HepG2 (cell line): Measurements from ENCODE around the gene CHRNB1. TPM values are rescaled to one million over a fixed set of nuclear protein-coding genes. Genes with fewer than 3 reads are reported as not detected.

Experiments used
- CBX2 ChIP-seq, 2 experiments: fragments of 200-600 bp in 1 of 2; sonication (generic); formaldehyde crosslinking in 1 of 2; IDR thresholded peaks; 2 replicates each; pipeline versions ENCODE4 v1.7.0 to v1.8.1; 2018 to 2022; ENCODE audit warnings: low read depth in 2 of 2, low read length in 1 of 2, mild to moderate bottlenecking in 1 of 2, missing genetic modification reagents in 1 of 2
- CCDC6 ChIP-seq: sonication (generic); formaldehyde crosslinking; IDR thresholded peaks from 2 replicates; pipeline ENCODE4 v1.8.1; 2022; ENCODE audit warnings: mild to moderate bottlenecking, missing genetic modification reagents, moderate library complexity
- CHD2 ChIP-seq: IDR thresholded peaks from 2 replicates; pipeline ENCODE4 v1.6.1; 2011; ENCODE audit warnings: low read depth, low read length, improper control_type of control experiment
- DDIT3 ChIP-seq: sonication (generic); formaldehyde crosslinking; IDR thresholded peaks from 2 replicates; pipeline ENCODE4 v1.4.0; 2020; ENCODE audit warnings: mild to moderate bottlenecking, missing genetic modification reagents
- FOXP1 ChIP-seq, 2 experiments: fragments of 450-650 bp in 1 of 2; IDR thresholded peaks; 2 replicates each; pipeline ENCODE4 v1.6.1; 2017 to 2018; ENCODE audit warnings: antibody characterized with exemption in 1 of 2
- GABPA ChIP-seq, 2 experiments: IDR thresholded peaks; 2 replicates each; pipeline ENCODE4 v1.6.1; 2011 to 2016; ENCODE audit warnings: low read depth in 2 of 2, low read length in 1 of 2, missing biosample characterization in 1 of 2, missing genetic modification characterization in 1 of 2
- GABPB1 ChIP-seq: IDR thresholded peaks from 2 replicates; pipeline ENCODE4 v1.6.1; 2016; ENCODE audit warnings: mild to moderate bottlenecking, missing genetic modification reagents, moderate library complexity, missing compliant biosample characterization
- GMEB2 ChIP-seq: IDR thresholded peaks from 2 replicates; pipeline ENCODE4 v1.6.1; 2016; ENCODE audit warnings: missing biosample characterization, missing genetic modification reagents, low read depth
- KMT2A ChIP-seq: sonication (generic); formaldehyde crosslinking; IDR thresholded peaks from 2 replicates; pipeline ENCODE4 v1.4.0; 2020; ENCODE audit warnings: missing genetic modification reagents
- MAFF ChIP-seq: IDR thresholded peaks from 2 replicates; pipeline ENCODE4 v1.6.1; 2011; ENCODE audit warnings: low read depth, low read length, improper control_type of control experiment
- MNT ChIP-seq: fragments of 450-650 bp; IDR thresholded peaks from 2 replicates; pipeline ENCODE4 v1.6.1; 2016
- POLR2AphosphoS2 ChIP-seq: IDR thresholded peaks from 2 replicates; pipeline ENCODE4 v1.6.1; 2011; ENCODE audit warnings: low read depth, low read length, improper control_type of control experiment
- RFX5 ChIP-seq: IDR thresholded peaks from 2 replicates; pipeline ENCODE4 v1.6.1; 2011; ENCODE audit warnings: low read depth, low read length, improper control_type of control experiment
- SAP130 ChIP-seq: IDR thresholded peaks from 2 replicates; pipeline ENCODE4 v1.6.1; 2016; ENCODE audit warnings: low read depth
- SMC3 ChIP-seq: IDR thresholded peaks from 2 replicates; pipeline ENCODE4 v1.6.1; 2011; ENCODE audit warnings: low read length, improper control_type of control experiment
- SUZ12 ChIP-seq: fragments of 150-350 bp; IDR thresholded peaks from 2 replicates; pipeline ENCODE4 v1.6.1; 2014; ENCODE audit warnings: low read depth, low read length
- TBX2 ChIP-seq: sonication (generic); formaldehyde crosslinking; IDR thresholded peaks from 2 replicates; pipeline ENCODE4 v1.5.0; 2020; ENCODE audit warnings: missing genetic modification reagents, mild to moderate bottlenecking, borderline replicate concordance
- THAP7 ChIP-seq: sonication (generic); formaldehyde crosslinking; IDR thresholded peaks from 2 replicates; pipeline ENCODE4 v1.8.1; 2023; ENCODE audit warnings: mild to moderate bottlenecking, missing genetic modification reagents
- THAP8 ChIP-seq: sonication (generic); formaldehyde crosslinking; IDR thresholded peaks from 2 replicates; pipeline ENCODE4 v1.5.1; 2020; ENCODE audit warnings: missing genetic modification reagents, mild to moderate bottlenecking, borderline replicate concordance
- YEATS4 ChIP-seq: sonication (generic); formaldehyde crosslinking; IDR thresholded peaks from 2 replicates; pipeline ENCODE4 v1.4.0; 2020; ENCODE audit warnings: missing genetic modification reagents, borderline replicate concordance
- ZMAT3 ChIP-seq: sonication (generic); formaldehyde crosslinking; conservative IDR thresholded peaks from 2 replicates; pipeline ENCODE4 v1.7.0; 2021; ENCODE audit warnings: missing genetic modification reagents
- ZNF234 ChIP-seq: sonication (generic); formaldehyde crosslinking; conservative IDR thresholded peaks from 2 replicates; pipeline ENCODE4 v1.5.1; 2020; ENCODE audit warnings: mild to moderate bottlenecking, missing genetic modification reagents
- ZNF329 ChIP-seq: sonication (generic); formaldehyde crosslinking; IDR thresholded peaks from 2 replicates; pipeline ENCODE4 v1.9.0; 2021; ENCODE audit warnings: low read depth, mild to moderate bottlenecking, missing genetic modification reagents
- ZNF354B ChIP-seq: sonication (generic); formaldehyde crosslinking; IDR thresholded peaks from 2 replicates; pipeline ENCODE4 v1.8.0; 2022; ENCODE audit warnings: mild to moderate bottlenecking, missing genetic modification reagents
- ZNF652 ChIP-seq: IDR thresholded peaks from 2 replicates; pipeline ENCODE4 v1.6.1; 2016; ENCODE audit warnings: low read depth, borderline replicate concordance
- ZNF773 ChIP-seq: sonication (generic); formaldehyde crosslinking; IDR thresholded peaks from 2 replicates; pipeline ENCODE4 v1.4.0; 2020; ENCODE audit warnings: missing genetic modification reagents, borderline replicate concordance
- polyA plus RNA-seq, 8 experiments: library from polyadenylated mRNA; depleted of rRNA in 3 of 8; stranded (reverse) in 7 of 8; unstranded in 1 of 8; fragments of >200 nt; fragmentation: Illumina TruSeq in 4 of 8; extraction: Trizol in 4 of 8; gene quantifications; 2 replicates each; pipeline versions ENCODE4 v1.2.1 to v1.2.3, GENCODE V29; 2011 to 2016; ENCODE audit warnings: low read depth in 4 of 8, missing spikeins in 1 of 8, mixed read lengths in 1 of 8; ENCODE audit not compliant: insufficient read depth in 1 of 8
- total RNA-seq, 5 experiments: library from RNA; depleted of rRNA; stranded (reverse); fragments of >200 nt; fragmentation: Illumina TruSeq; extraction: Trizol; gene quantifications; 2 replicates each; pipeline ENCODE4 v1.2.3, GENCODE V29; 2016; ENCODE audit warnings: low read depth in 1 of 5

The CHRNB1 gene
- total and polyA plus RNA-seq, 2 of the 13 experiments (the other 11 are each of a cell fraction or from before 2014, with no cell fraction given), result 5.4 to 33.7 TPM

GRCh38 chr17:7444682-7445618 lies at the start of gene CHRNB1 (continued):
- TF ChIP-seq ZNF354B (CRISPR knock-in tag) (no peak), CCDC6 (CRISPR knock-in tag) (no peak), ZNF652 (CRISPR knock-in tag) (no peak), FOXP1 (IDR thresholded peaks at IDR 0.05) (no peak), FOXP1 (CRISPR knock-in tag; IDR thresholded peaks at IDR 0.05) (no peak), MAFF (no peak), KMT2A (CRISPR knock-in tag) (peak; percentile 57), ZMAT3 (CRISPR knock-in tag) (peak; percentile 75; the same call in 1 of the 2 replicates), YEATS4 (CRISPR knock-in tag) (no peak), ZNF773 (CRISPR knock-in tag) (no peak), RFX5 (no peak), GMEB2 (no peak), GABPA (IDR thresholded peaks at IDR 0.05; ENCODE audit: low read depth, low read length) (no peak), GABPA (CRISPR knock-in tag; IDR thresholded peaks at IDR 0.05; ENCODE audit: low read depth) (peak; percentile 63), TBX2 (CRISPR knock-in tag) (peak; percentile 61), ZNF329 (CRISPR knock-in tag) (no peak), ZNF234 (CRISPR knock-in tag) (no peak), THAP7 (CRISPR knock-in tag) (0 out of 2 replicates have a peak, but pooled peaks have one; percentile 56), SMC3 (no peak), POLR2AphosphoS2 (no peak), SAP130 (CRISPR knock-in tag) (peak; percentile 87), SUZ12 (no peak), THAP8 (no peak), DDIT3 (CRISPR knock-in tag) (no peak), MNT (no peak), CBX2 (IDR thresholded peaks at IDR 0.05; ENCODE audit: low read depth, low read length) (no peak), CBX2 (CRISPR knock-in tag; IDR thresholded peaks at IDR 0.05; ENCODE audit: low read depth) (no peak), CHD2 (no peak), GABPB1 (CRISPR knock-in tag) (peak; percentile 82)
